Right lobe of liver (tissue), 4 donors: ENCODE data around the gene HOMER2.

Experiments used
- CTCF ChIP-seq, 4 donors: fragments of 200-600 bp in 3 of 4; fragments of 450-650 bp in 1 of 4; IDR thresholded peaks; one replicate each; pipeline versions ENCODE4 v1.5.1 to v1.8.0; 2016 to 2022; ENCODE audit warnings: antibody characterized with exemption in 4 of 4, mild to moderate bottlenecking in 2 of 4
- POLR2A ChIP-seq: fragments of 450-650 bp; IDR thresholded peaks from one replicate; pipeline ENCODE4 v1.6.1; 2017; ENCODE audit warnings: antibody characterized with exemption, mild to moderate bottlenecking
- donor health status: DM: no; HTN: no; CAD: no.
- donor health status: DM: no; HTN: no; CAD: no.
- donor health status: DM: no; HTN: yes; CAD: no.

GRCh38 chr15:82803793-82804574 is 148.5 kb downstream of the HOMER2 start:
- TF ChIP-seq CTCF (IDR thresholded peaks at IDR 0.05), result no peak
- no peak for TF ChIP-seq POLR2A
